Gastrocnemius medialis (tissue), 4 donors: ENCODE results near the gene MTA1. TPM values are rescaled to one million over a fixed set of nuclear protein-coding genes. Genes with fewer than 3 reads are reported as not detected.

Experiments
- ATAC-seq, 2 donors: fragments of 150-250 bp; one replicate each; pipeline ENCODE4 v1.9.1; 2016
- DNase-seq, 2 donors: peaks; one replicate each; pipeline ENCODE4 v3.0.0-alpha.2; 2019
- H3K27ac ChIP-seq, 4 donors: fragments of 200-600 bp; sonication (generic); 1 replicate in 1 of 4; 2 replicates in 3 of 4; pipeline ENCODE4 v1.5.1; 2016 to 2018; ENCODE audit warnings: mild to moderate bottlenecking in 2 of 4, moderate library complexity in 1 of 4
- H3K27me3 ChIP-seq, 3 donors: fragments of 200-600 bp; sonication (generic) in 2 of 3; 1 replicate in 1 of 3; 2 replicates in 2 of 3; pipeline versions ENCODE4 v1.5.1 to v1.6.0; 2016 to 2019; ENCODE audit warnings: mild to moderate bottlenecking in 1 of 3, moderate library complexity in 1 of 3
- H3K36me3 ChIP-seq, 2 donors: fragments of 200-600 bp; sonication (generic) in 1 of 2; one replicate each; pipeline ENCODE4 v1.5.1; 2017 to 2018
- H3K4me1 ChIP-seq, 2 donors: fragments of 200-600 bp; sonication (generic) in 1 of 2; one replicate each; pipeline ENCODE4 v1.5.1; 2016 to 2017; ENCODE audit warnings: mild to moderate bottlenecking in 2 of 2
- H3K4me3 ChIP-seq, 4 donors: fragments of 200-600 bp; sonication (generic) in 3 of 4; 1 replicate in 1 of 4; 2 replicates in 3 of 4; pipeline ENCODE4 v1.5.1; 2016 to 2019; ENCODE audit warnings: mild to moderate bottlenecking in 2 of 4
- H3K9me3 ChIP-seq, 3 donors: fragments of 200-600 bp; sonication (generic) in 2 of 3; 1 replicate in 1 of 3; 2 replicates in 2 of 3; pipeline ENCODE4 v1.5.1; 2016 to 2019
- POLR2A ChIP-seq, 2 donors: fragments of 450-650 bp; IDR thresholded peaks; one replicate each; pipeline ENCODE4 v1.6.1; 2017; ENCODE audit warnings: antibody characterized with exemption in 2 of 2, mild to moderate bottlenecking in 2 of 2, moderate library complexity in 2 of 2
- in situ Hi-C, 4 donors: fragments of 200-750 bp; cut with MboI; loops; one replicate each; pipeline versions ENCODE4 v1.15.0 to v1.8.0; 2017; ENCODE audit warnings: low sequenced_read_pairs in 4 of 4
- intact Hi-C: fragments of 100-400 bp; cut with DNase I; formaldehyde crosslinking; loops from one replicate; pipeline ENCODE4 v1.15.1; 2023; ENCODE audit warnings: low total_unique reads
- total RNA-seq, 4 donors: library from RNA; depleted of rRNA; stranded (reverse); fragments of >200 nt; gene quantifications; one replicate each; pipeline versions ENCODE4 v1.1.0 to v1.2.3, GENCODE V29; 2016
- TF ChIP-seq, protein P1 (sequence below), 5 experiments: fragments of 450-650 bp in 3 of 5; fragments of 200-600 bp in 2 of 5; sonication (generic) in 2 of 5; IDR thresholded peaks in 4 of 5; conservative IDR thresholded peaks in 1 of 5; 1 replicate in 4 of 5; 2 replicates in 1 of 5; pipeline ENCODE4 v1.5.1; 2016 to 2019; ENCODE audit warnings: antibody characterized with exemption in 5 of 5, mild to moderate bottlenecking in 3 of 5, moderate library complexity in 3 of 5

The MTA1 gene
- total RNA-seq, 4 donors from 2014 or later = 18.2 to 30.8 (median 28.2) TPM

DNA sequence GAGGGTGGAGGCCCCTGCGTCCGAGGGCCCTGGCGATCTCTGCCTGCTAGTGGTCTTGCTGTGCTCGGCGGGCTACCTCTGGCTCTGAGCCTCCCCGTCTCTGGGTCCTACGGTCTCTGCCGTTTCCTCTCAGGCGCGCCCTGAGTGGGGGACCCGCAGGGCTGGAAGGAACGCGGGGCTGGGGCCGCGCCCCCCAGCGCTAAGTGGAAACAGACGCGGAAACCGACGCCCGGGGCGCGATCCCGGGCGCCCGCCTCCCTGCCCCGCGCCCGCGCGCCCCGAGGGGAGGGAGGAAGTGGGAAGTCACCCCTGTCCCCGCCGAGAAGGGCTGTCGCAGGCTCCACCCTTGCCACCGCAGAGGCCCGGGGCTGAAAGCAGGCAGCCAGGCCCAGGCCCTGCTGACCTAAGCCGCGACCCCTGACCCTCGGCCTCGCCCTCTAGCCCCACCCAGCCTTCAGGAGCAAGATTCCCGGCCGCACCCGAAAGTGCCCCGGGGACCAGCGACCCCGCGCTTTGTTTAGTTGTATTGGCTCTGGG lies 67.9 kb downstream of the MTA1 start:
- H3K4me3 ChIP-seq = peak overlapping the region; percentile 46 to 50 (median 48)
- TF ChIP-seq POLR2A (IDR thresholded peaks at IDR 0.05) = no peak
- TF ChIP-seq, protein P1, sequence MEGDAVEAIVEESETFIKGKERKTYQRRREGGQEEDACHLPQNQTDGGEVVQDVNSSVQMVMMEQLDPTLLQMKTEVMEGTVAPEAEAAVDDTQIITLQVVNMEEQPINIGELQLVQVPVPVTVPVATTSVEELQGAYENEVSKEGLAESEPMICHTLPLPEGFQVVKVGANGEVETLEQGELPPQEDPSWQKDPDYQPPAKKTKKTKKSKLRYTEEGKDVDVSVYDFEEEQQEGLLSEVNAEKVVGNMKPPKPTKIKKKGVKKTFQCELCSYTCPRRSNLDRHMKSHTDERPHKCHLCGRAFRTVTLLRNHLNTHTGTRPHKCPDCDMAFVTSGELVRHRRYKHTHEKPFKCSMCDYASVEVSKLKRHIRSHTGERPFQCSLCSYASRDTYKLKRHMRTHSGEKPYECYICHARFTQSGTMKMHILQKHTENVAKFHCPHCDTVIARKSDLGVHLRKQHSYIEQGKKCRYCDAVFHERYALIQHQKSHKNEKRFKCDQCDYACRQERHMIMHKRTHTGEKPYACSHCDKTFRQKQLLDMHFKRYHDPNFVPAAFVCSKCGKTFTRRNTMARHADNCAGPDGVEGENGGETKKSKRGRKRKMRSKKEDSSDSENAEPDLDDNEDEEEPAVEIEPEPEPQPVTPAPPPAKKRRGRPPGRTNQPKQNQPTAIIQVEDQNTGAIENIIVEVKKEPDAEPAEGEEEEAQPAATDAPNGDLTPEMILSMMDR (IDR thresholded peaks at IDR 0.05 in 4 of 5, conservative IDR thresholded peaks at IDR 0.05 in 1 of 5) = no peak
- intact Hi-C loops = no loop called here
- no peak for DNase-seq
- H3K9me3 ChIP-seq = no peaks in the 10 kb centered on the region
- peaks cover 31 to 45% of the 10 kb centered on the region in 2 donors for H3K4me1 ChIP-seq
- no peak for ATAC-seq
- in situ Hi-C loops = loop anchor here in 1 of 4 donors (25.0 kb wide), 1 partner anchor 125 kb away; no protein-coding TSS in a partner anchor
- peaks cover 2 to 15% (median 5%) of the 10 kb centered on the region in 3 donors for H3K27me3 ChIP-seq
- peak overlapping the region; percentile 69 to 81 (median 76) for H3K27ac ChIP-seq
- no peaks in the 10 kb centered on the region for H3K36me3 ChIP-seq

DNA sequence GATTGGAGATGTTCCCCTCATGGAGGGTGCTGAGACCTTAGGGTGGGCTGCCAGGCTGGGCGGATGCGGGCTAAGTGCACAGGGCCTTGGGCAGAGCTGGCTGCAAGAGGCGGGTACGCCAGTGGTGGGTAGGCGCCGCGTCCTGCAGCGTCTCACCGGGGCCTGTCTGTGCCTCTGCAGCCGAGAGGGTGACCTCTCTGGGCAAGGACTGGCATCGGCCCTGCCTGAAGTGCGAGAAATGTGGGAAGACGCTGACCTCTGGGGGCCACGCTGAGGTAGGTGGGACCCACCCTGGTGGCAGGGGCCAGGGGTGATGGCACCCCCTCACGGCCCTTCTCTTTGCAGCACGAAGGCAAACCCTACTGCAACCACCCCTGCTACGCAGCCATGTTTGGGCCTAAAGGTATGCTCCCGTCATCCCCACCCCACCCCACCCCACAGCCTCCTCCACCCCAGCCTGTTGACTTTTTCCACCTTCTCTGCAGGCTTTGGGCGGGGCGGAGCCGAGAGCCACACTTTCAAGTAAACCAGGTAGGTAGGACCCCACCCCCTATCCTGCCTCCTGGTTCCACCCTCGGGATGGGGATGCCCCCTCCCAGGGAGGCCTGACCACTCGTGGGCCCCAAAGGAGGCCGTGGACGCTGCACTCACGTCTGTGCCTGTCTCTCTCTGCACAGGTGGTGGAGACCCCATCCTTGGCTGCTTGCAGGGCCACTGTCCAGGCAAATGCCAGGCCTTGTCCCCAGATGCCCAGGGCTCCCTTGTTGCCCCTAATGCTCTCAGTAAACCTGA lies 68.6 kb downstream of the MTA1 start:
- Histone ChIP-seq H3K4me3 (peak overlapping the region; percentile 46 to 50 (median 48)), H3K36me3 (no peaks in the 10 kb centered on the region), H3K4me1 (peaks cover 24 to 39% of the 10 kb centered on the region in 2 donors), H3K27ac (peak overlapping the region; percentile 69 to 81 (median 76)), H3K9me3 (no peaks in the 10 kb centered on the region), H3K27me3 (peaks cover 0 to 15% (median 5%) of the 10 kb centered on the region in 3 donors)
- in situ Hi-C loops (loop anchor here in 1 of 4 donors (25.0 kb wide), 1 partner anchor 126 kb away; no protein-coding TSS in a partner anchor), intact Hi-C loops (no loop called here)
- no peak for DNase-seq
- no peak for ATAC-seq
- TF ChIP-seq, protein P1 (IDR thresholded peaks at IDR 0.05 in 4 of 5, conservative IDR thresholded peaks at IDR 0.05 in 1 of 5) = no peak
- no peak for TF ChIP-seq POLR2A (IDR thresholded peaks at IDR 0.05)

DNA sequence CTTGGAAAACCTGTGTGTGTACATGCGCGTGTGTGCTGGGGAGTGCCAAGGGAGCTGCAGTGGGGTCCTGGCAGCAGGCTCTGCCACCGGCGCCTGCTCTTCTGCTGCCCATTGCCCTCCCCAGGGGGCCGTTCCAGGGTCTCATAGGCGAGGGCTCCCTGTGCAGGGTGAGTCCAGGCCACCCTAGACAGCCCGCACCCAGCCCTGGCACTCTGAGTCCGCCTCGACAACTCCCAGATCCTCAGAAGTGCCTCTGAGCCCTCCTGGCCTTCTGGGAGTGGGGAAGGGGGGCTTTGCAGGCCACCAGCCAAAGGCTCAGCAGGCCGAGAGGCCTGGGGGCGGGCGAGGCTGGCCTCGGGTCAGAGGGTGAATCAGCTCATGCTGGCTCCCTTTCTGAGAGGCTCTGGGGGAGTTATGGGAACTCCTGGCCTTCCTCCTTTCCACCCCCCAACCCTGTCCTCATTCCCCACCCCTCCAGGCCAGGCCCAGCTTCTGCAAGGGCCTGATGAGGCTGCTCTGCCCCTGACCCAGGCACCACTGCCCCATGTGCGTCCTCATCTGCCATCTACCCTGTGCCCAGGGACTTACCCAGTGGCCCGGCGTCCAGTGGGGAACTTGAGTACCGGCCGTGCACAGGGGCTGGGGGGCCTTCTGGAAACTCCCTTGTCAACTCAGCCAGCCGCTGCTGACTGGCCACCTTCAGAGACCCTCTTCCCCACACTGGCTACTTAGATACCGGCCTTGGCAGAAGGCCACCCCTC lies 69.3 kb downstream of the MTA1 start:
- H3K9me3 ChIP-seq = no peaks in the 10 kb centered on the region
- peak overlapping the region in 2 of 4 donors; percentile 67 to 72 for H3K4me3 ChIP-seq
- H3K4me1 ChIP-seq = peaks cover 23 to 31% of the 10 kb centered on the region in 2 donors
- H3K27ac ChIP-seq = peak overlapping the region; percentile 81 to 93 (median 86)
- DNase-seq (no peak), ATAC-seq (no peak)
- intact Hi-C loops (no loop called here), in situ Hi-C loops (loop anchor here in 1 of 4 donors (25.0 kb wide), 1 partner anchor 127 kb away; no protein-coding TSS in a partner anchor)
- TF ChIP-seq, protein P1 (IDR thresholded peaks at IDR 0.05 in 4 of 5, conservative IDR thresholded peaks at IDR 0.05 in 1 of 5) = no peak
- no peak for TF ChIP-seq POLR2A (IDR thresholded peaks at IDR 0.05)
- no peaks in the 10 kb centered on the region for H3K36me3 ChIP-seq
- peaks cover 0 to 15% (median 5%) of the 10 kb centered on the region in 3 donors for H3K27me3 ChIP-seq

GRCh38 chr14:105489542-105490266 lies 70.1 kb downstream of the MTA1 start:
- peaks cover 23 to 28% of the 10 kb centered on the region in 2 donors for H3K4me1 ChIP-seq
- intact Hi-C loops = loop anchor here (1.0 to 10.0 kb wide), 5 partner anchors 8 to 325 kb away; partner anchors contain the start of genes CRIP2 and JAG2
- in situ Hi-C loops = loop anchor here in 1 of 4 donors (25.0 kb wide), 1 partner anchor 127 kb away; no protein-coding TSS in a partner anchor
- peaks cover 0 to 14% (median 5%) of the 10 kb centered on the region in 3 donors for H3K27me3 ChIP-seq
- DNase-seq (peak; percentile 70 to 84), ATAC-seq (peak; percentile 43 to 46)
- H3K4me3 ChIP-seq = peak overlapping the region; percentile 67 to 91 (median 70)
- no peaks in the 10 kb centered on the region for H3K9me3 ChIP-seq
- TF ChIP-seq, protein P1 (IDR thresholded peaks at IDR 0.05 in 4 of 5, conservative IDR thresholded peaks at IDR 0.05 in 1 of 5) = peak; percentile 56 to 72 (median 67)
- no peak for TF ChIP-seq POLR2A (IDR thresholded peaks at IDR 0.05)
- H3K36me3 ChIP-seq = no peaks in the 10 kb centered on the region
- peak overlapping the region; percentile 81 to 93 (median 86) for H3K27ac ChIP-seq
